ENCODE results near the gene RBM19.

RBM19 gene

GRCh38 chr12:113803759-113804140 is 162.4 kb downstream of the RBM19 start:
- no peak for DNase-seq (ENCODE audit: low read depth in 2 of 2)

- no peak for DNase-seq (ENCODE audit: low read depth in 2 of 2)
These were observed 163.0 kb downstream of the RBM19 start for GRCh38 chr12:113802966-113803758.

GRCh38 chr12:113802000-113802749 is 163.9 kb downstream of the RBM19 start:
- no peak for DNase-seq (ENCODE audit: low read depth in 2 of 2)

- DNase-seq (ENCODE audit: low read depth in 2 of 2), result no peak
These were observed 165.9 kb downstream of the RBM19 start for GRCh38 chr12:113800201-113800600.

- DNase-seq (ENCODE audit: low read depth in 2 of 2), result no peak
These were observed 167.6 kb downstream of the RBM19 start for GRCh38 chr12:113798552-113798951.

- no peak for DNase-seq (ENCODE audit: low read depth in 2 of 2)
These were observed 168.6 kb downstream of the RBM19 start for GRCh38 chr12:113797535-113797868.

- no peak for DNase-seq (ENCODE audit: low read depth in 2 of 2)
These were observed 169.1 kb downstream of the RBM19 start for GRCh38 chr12:113796852-113797534.

- DNase-seq (ENCODE audit: low read depth in 2 of 2), result no peak
These were observed 169.9 kb downstream of the RBM19 start for GRCh38 chr12:113796066-113796827.

GRCh38 chr12:113795445-113795844 is 170.7 kb downstream of the RBM19 start:
- DNase-seq (ENCODE audit: low read depth in 2 of 2), result no peak

GRCh38 chr12:113794774-113795173 is 171.4 kb downstream of the RBM19 start:
- DNase-seq (ENCODE audit: low read depth in 2 of 2), result no peak

- DNase-seq (ENCODE audit: low read depth in 2 of 2), result no peak
These were observed 172.9 kb downstream of the RBM19 start for GRCh38 chr12:113793250-113793649.

- no peak for DNase-seq (ENCODE audit: low read depth in 2 of 2)
These were observed 173.7 kb downstream of the RBM19 start for GRCh38 chr12:113792450-113792849.

GRCh38 chr12:113788020-113788856 is 177.9 kb downstream of the RBM19 start:
- DNase-seq (ENCODE audit: low read depth in 2 of 2), result no peak

- no peak for DNase-seq (ENCODE audit: low read depth in 2 of 2)
These were observed 180.0 kb downstream of the RBM19 start for GRCh38 chr12:113786107-113786506.

GRCh38 chr12:113783811-113784210 is 182.3 kb downstream of the RBM19 start:
- no peak for DNase-seq (ENCODE audit: low read depth in 2 of 2)

GRCh38 chr12:113782873-113783272 is 183.3 kb downstream of the RBM19 start:
- no peak for DNase-seq (ENCODE audit: low read depth in 2 of 2)

- DNase-seq (ENCODE audit: low read depth in 2 of 2), result no peak
These were observed 184.5 kb downstream of the RBM19 start for GRCh38 chr12:113781415-113782198.

GRCh38 chr12:113779774-113780173 is 186.4 kb downstream of the RBM19 start:
- no peak for DNase-seq (ENCODE audit: low read depth in 2 of 2)

GRCh38 chr12:113778432-113779132 is 187.5 kb downstream of the RBM19 start:
- no peak for DNase-seq (ENCODE audit: low read depth in 2 of 2)

GRCh38 chr12:113777751-113778150 is 188.4 kb downstream of the RBM19 start:
- no peak for DNase-seq (ENCODE audit: low read depth in 2 of 2)

Measured in stimulated activated CD4-positive, alpha-beta T cell treated with anti-CD3 and anti-CD28 coated beads, Interleukin-15, amount 100 ng/mL, for 48 hours (primary cell).